HCT116 (cell line): ENCODE results near the gene MTHFD2L. TPM values are rescaled to one million over a fixed set of nuclear protein-coding genes. Genes with fewer than 3 reads are reported as not detected.
A peak's percentile ranks its signal among the peaks of the same experiment; 100 is the strongest.

ENCODE experiments used
- ATAC-seq: fragments of 200-7000 bp; cut with Tn5 transposase; 2 replicates; pipeline ENCODE4 v1.9.1; 2020; ENCODE audit warnings: mild to moderate bottlenecking, moderate library complexity
- BruUV-seq: library from RNA; stranded (reverse); fragments of 400-500 nt; replicated peaks from 2 replicates; lab custom pipeline; 2021; lab: Mats Ljungman, UMichigan
- CTCF ChIA-PET: fragments of 300-600 bp; sonication (Branson Sonifier 250); formaldehyde crosslinking; loops from one replicate; lab custom pipeline; 2021; ENCODE audit warnings: antibody characterized with exemption; lab: Charles Lee
- POLR2A ChIA-PET: fragments of 300-600, 350-600 bp; sonication (Branson Sonifier 250); formaldehyde crosslinking; loops from one replicate; lab custom pipeline; 2021; ENCODE audit warnings: antibody characterized with exemption; lab: Charles Lee
- RAD21 ChIA-PET, 2 experiments: fragments of 300-600 bp; sonication (Branson Sonifier 250); formaldehyde crosslinking; loops; one replicate each; lab custom pipeline; 2023; ENCODE audit warnings: low total read pairs in 2 of 2; ENCODE audit not compliant: uncharacterized antibody in 2 of 2, unreplicated experiment in 2 of 2, low non-redundant PET in 1 of 2; lab: Charles Lee
- DNase-seq: peaks from one replicate; pipeline ENCODE4 v3.0.0-alpha.2; 2010; ENCODE audit warnings: low read depth, low spot score
- H2AFZ ChIP-seq: fragments of 200-600 bp; shearing (Covaris generic), sonication (generic); 2 replicates; pipeline ENCODE4 v1.6.1; 2017; ENCODE audit warnings: low read depth, mixed run types, mixed read lengths, antibody characterized with exemption, low read length; ENCODE audit not compliant: poor library complexity, severe bottlenecking
- H3K27ac ChIP-seq: 2 replicates; pipeline ENCODE4 v1.5.1; 2012; ENCODE audit warnings: low read depth, low read length
- H3K27me3 ChIP-seq: fragments of 200-600 bp; sonication (generic); 2 replicates; pipeline ENCODE4 v1.6.1; 2016; ENCODE audit warnings: mixed run types, low read length, mixed read lengths; ENCODE audit not compliant: insufficient read depth
- H3K36me3 ChIP-seq, 2 experiments: fragments of 200-500 bp in 1 of 2; fragments of 200-600 bp in 1 of 2; sonication (Bioruptor generic) in 1 of 2; sonication (generic) in 1 of 2; 2 replicates each; pipeline versions ENCODE4 v1.5.1 to v1.6.1; 2014 to 2016; ENCODE audit warnings: low read length in 2 of 2, inconsistent platforms in 1 of 2, mixed read lengths in 1 of 2, mixed run types in 1 of 2; ENCODE audit not compliant: insufficient read depth in 2 of 2, control insufficient read depth in 1 of 2
- H3K4me1 ChIP-seq, 2 experiments: fragments of 200-600 bp in 1 of 2; sonication (generic) in 1 of 2; 2 replicates each; pipeline versions ENCODE4 v1.5.1 to v1.6.1; 2012 to 2017; ENCODE audit warnings: low read length in 2 of 2, inconsistent platforms in 1 of 2, mild to moderate bottlenecking in 1 of 2, mixed read lengths in 1 of 2, mixed run types in 1 of 2, moderate library complexity in 1 of 2; ENCODE audit not compliant: insufficient read depth in 2 of 2, control insufficient read depth in 1 of 2
- H3K4me2 ChIP-seq: fragments of 200-600 bp; sonication (generic); 2 replicates; pipeline ENCODE4 v1.6.1; 2017; ENCODE audit warnings: mixed run types, low read length, mixed read lengths
- H3K4me3 ChIP-seq, 2 experiments: fragments of 200-600 bp in 1 of 2; sonication (generic) in 1 of 2; replicated peaks in 1 of 2; 2 replicates each; pipeline ENCODE4 v1.5.1; 2011 to 2016; ENCODE audit warnings: low read length in 2 of 2, control low read depth in 1 of 2, low read depth in 1 of 2, mild to moderate bottlenecking in 1 of 2, mixed read lengths in 1 of 2, mixed run types in 1 of 2
- H3K79me2 ChIP-seq: fragments of 200-600 bp; sonication (generic); 2 replicates; pipeline ENCODE4 v1.6.1; 2017; ENCODE audit warnings: mild to moderate bottlenecking, mixed run types, low read length, moderate library complexity, mixed read lengths; ENCODE audit not compliant: insufficient read depth
- H3K9ac ChIP-seq: fragments of 200-600 bp; sonication (generic); 2 replicates; pipeline ENCODE4 v1.6.1; 2016; ENCODE audit warnings: low read length, mixed read lengths
- H3K9me2 ChIP-seq: fragments of 200-600 bp; sonication (generic), shearing (Covaris generic); 2 replicates; pipeline ENCODE4 v1.6.1; 2017; ENCODE audit warnings: mixed run types, mild to moderate bottlenecking, moderate library complexity; ENCODE audit not compliant: insufficient read depth
- H3K9me3 ChIP-seq, 2 experiments: fragments of 200-500 bp in 1 of 2; fragments of 200-600 bp in 1 of 2; sonication (Bioruptor generic) in 1 of 2; sonication (generic) in 1 of 2; 2 replicates each; pipeline ENCODE4 v1.6.1; 2014 to 2017; ENCODE audit warnings: low read length in 2 of 2, mixed read lengths in 2 of 2, inconsistent platforms in 1 of 2, low read depth in 1 of 2, mild to moderate bottlenecking in 1 of 2, mixed run types in 1 of 2, moderate library complexity in 1 of 2; ENCODE audit not compliant: control insufficient read depth in 1 of 2, insufficient read depth in 1 of 2
- H4K20me1 ChIP-seq: fragments of 200-600 bp; sonication (generic), shearing (Covaris generic); 2 replicates; pipeline ENCODE4 v1.6.1; 2017; ENCODE audit warnings: mixed run types, mild to moderate bottlenecking, moderate library complexity; ENCODE audit not compliant: insufficient read depth
- CBX3 ChIP-seq: IDR thresholded peaks from 2 replicates; pipeline ENCODE4 v1.6.1; 2012; ENCODE audit warnings: low read depth
- CEBPB ChIP-seq: IDR thresholded peaks from 2 replicates; pipeline ENCODE4 v1.6.1; 2012; ENCODE audit warnings: low read depth
- EGR1 ChIP-seq: IDR thresholded peaks from 2 replicates; pipeline ENCODE4 v1.6.1; 2012; ENCODE audit warnings: low read depth
- ELF1 ChIP-seq: IDR thresholded peaks from 2 replicates; pipeline ENCODE4 v1.6.1; 2012; ENCODE audit warnings: low read depth, borderline replicate concordance
- EZH2phosphoT487 ChIP-seq: fragments of 200-600 bp; IDR thresholded peaks from 2 replicates; pipeline ENCODE4 v1.6.1; 2018; ENCODE audit warnings: antibody characterized with exemption, borderline replicate concordance
- FOSL1 ChIP-seq: IDR thresholded peaks from 2 replicates; pipeline ENCODE4 v1.6.1; 2012; ENCODE audit warnings: low read depth
- JUND ChIP-seq: IDR thresholded peaks from 2 replicates; pipeline ENCODE4 v1.6.1; 2012
- POLR2A ChIP-seq: IDR thresholded peaks from 2 replicates; pipeline ENCODE4 v1.7.0; 2011; ENCODE audit warnings: borderline replicate concordance; ENCODE audit not compliant: insufficient read depth, insufficient read length; ENCODE audit errors: extremely low read depth
- POLR2AphosphoS5 ChIP-seq: IDR thresholded peaks from 2 replicates; pipeline ENCODE4 v1.6.1; 2011; ENCODE audit warnings: mild to moderate bottlenecking, low read depth, low read length, moderate library complexity
- RAD21 ChIP-seq: IDR thresholded peaks from 2 replicates; pipeline ENCODE4 v1.6.1; 2012; ENCODE audit warnings: low read depth, mild to moderate bottlenecking
- SIN3A ChIP-seq: IDR thresholded peaks from 2 replicates; pipeline ENCODE4 v1.6.1; 2012; ENCODE audit warnings: low read depth
- SP1 ChIP-seq: IDR thresholded peaks from 2 replicates; pipeline ENCODE4 v1.6.1; 2012; ENCODE audit warnings: low read depth
- SRF ChIP-seq: IDR thresholded peaks from 2 replicates; pipeline ENCODE4 v1.6.1; 2012; ENCODE audit warnings: low read depth
- TCF7L2 ChIP-seq: IDR thresholded peaks from 2 replicates; pipeline ENCODE4 v1.7.0; 2011; ENCODE audit warnings: borderline replicate concordance, inconsistent platforms; ENCODE audit not compliant: insufficient read depth, insufficient read length; ENCODE audit errors: extremely low read depth
- YY1 ChIP-seq: IDR thresholded peaks from 2 replicates; pipeline ENCODE4 v1.6.1; 2011; ENCODE audit warnings: low read length, low read depth, moderate library complexity, mild to moderate bottlenecking; ENCODE audit not compliant: insufficient replicate concordance; ENCODE audit errors: extremely low read depth
- ZFX ChIP-seq: fragments of 450-650 bp; IDR thresholded peaks from 2 replicates; pipeline ENCODE4 v1.6.1; 2017
- ZNF274 ChIP-seq: fragments of 200-500 bp; sonication (Bioruptor generic); IDR thresholded peaks from 2 replicates; pipeline ENCODE4 v1.6.1; 2014; ENCODE audit warnings: mild to moderate bottlenecking, low read depth, low read length, inconsistent platforms
- intact Hi-C: fragments of 100-400 bp; cut with micrococcal nuclease; formaldehyde crosslinking; loops from 2 replicates; pipeline ENCODE4 v1.10.0; 2022
- total RNA-seq: library from RNA; stranded (reverse); gene quantifications from one replicate; pipeline ENCODE4 v1.2.1, GENCODE V29; 2021; ENCODE audit not compliant: unreplicated experiment
- TF ChIP-seq, protein P1 (sequence below): IDR thresholded peaks from 2 replicates; pipeline ENCODE4 v1.6.1; 2012
- TF ChIP-seq, protein P2 (sequence below), 3 experiments: fragments of 200-600 bp in 1 of 3; sonication (generic) in 1 of 3; IDR thresholded peaks in 2 of 3; conservative IDR thresholded peaks in 1 of 3; 2 replicates each; pipeline ENCODE4 v1.5.1; 2012 to 2017; ENCODE audit warnings: low read depth in 2 of 3, low read length in 2 of 3, antibody characterized with exemption in 1 of 3, borderline replicate concordance in 1 of 3, control low read depth in 1 of 3, mild to moderate bottlenecking in 1 of 3, mixed read lengths in 1 of 3, mixed run types in 1 of 3, moderate library complexity in 1 of 3; ENCODE audit not compliant: insufficient read depth in 1 of 3
- TF ChIP-seq, protein P3 (sequence below): IDR thresholded peaks from 2 replicates; pipeline ENCODE4 v1.6.1; 2011; ENCODE audit warnings: mild to moderate bottlenecking, low read length, moderate library complexity; ENCODE audit not compliant: insufficient replicate concordance; ENCODE audit errors: extremely low read depth
- TF ChIP-seq, protein P4 (sequence below): IDR thresholded peaks from 2 replicates; pipeline ENCODE4 v1.6.1; 2012; ENCODE audit warnings: low read depth
- TF ChIP-seq, protein P5 (sequence below): IDR thresholded peaks from 2 replicates; pipeline ENCODE4 v1.6.1; 2012

The MTHFD2L gene
- total RNA-seq, 1 experiment from 2014 or later: 15.0 TPM

DNA sequence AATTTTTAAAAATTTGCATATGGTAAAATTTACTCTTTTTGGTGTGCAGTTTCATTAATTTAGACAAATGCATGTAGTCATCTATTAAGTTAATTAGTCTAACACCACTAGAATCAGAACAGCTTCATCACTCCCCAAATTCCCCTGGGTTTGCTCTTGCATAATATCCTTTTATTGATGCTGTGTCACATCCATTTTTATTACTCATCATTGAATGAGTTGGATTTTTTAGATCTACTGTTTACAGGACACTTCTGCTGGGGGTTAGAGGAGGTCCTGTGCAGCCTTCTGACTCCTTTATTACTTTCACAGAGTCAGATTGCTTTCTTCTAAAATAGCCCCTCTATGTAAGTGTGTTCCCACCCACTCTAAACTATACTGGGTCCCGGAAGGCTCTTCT, 65.9 kb downstream of the MTHFD2L start:
- RAD21 ChIA-PET: no interaction called here
- H3K9me3 ChIP-seq: no peaks in the 10 kb centered on the region
- no peak overlapping the region for H3K4me3 ChIP-seq
- no peaks in the 10 kb centered on the region for H4K20me1 ChIP-seq
- no peak overlapping the region for H2AFZ ChIP-seq
- H3K27me3 ChIP-seq: no peaks in the 10 kb centered on the region
- H3K9me2 ChIP-seq: no peaks in the 10 kb centered on the region
- H3K36me3 ChIP-seq: no peaks in the 10 kb centered on the region; a peak in 1 of 4 replicates
- H3K9ac ChIP-seq: no peak overlapping the region
- intact Hi-C loops: no loop called here
- no peak for DNase-seq
- no TSS peak for BruUV-seq
- H3K79me2 ChIP-seq: no peaks in the 10 kb centered on the region
- H3K27ac ChIP-seq: no peak overlapping the region
- H3K4me1 ChIP-seq: peaks cover 0 to 6% of the 10 kb centered on the region in 2 experiments; a peak in 2 of 4 replicates
- CTCF ChIA-PET: no interaction called here
- ATAC-seq: no peak
- no peak overlapping the region for H3K4me2 ChIP-seq
- POLR2A ChIA-PET: no interaction called here
- TF ChIP-seq, protein P1, sequence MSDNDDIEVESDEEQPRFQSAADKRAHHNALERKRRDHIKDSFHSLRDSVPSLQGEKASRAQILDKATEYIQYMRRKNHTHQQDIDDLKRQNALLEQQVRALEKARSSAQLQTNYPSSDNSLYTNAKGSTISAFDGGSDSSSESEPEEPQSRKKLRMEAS: no peak
- 0 out of 2 replicates have a peak, but pooled peaks have one; percentile 37 for TF ChIP-seq JUND
- TF ChIP-seq FOSL1: no peak
- TF ChIP-seq POLR2AphosphoS5: no peak
- peak; percentile 85 for TF ChIP-seq CEBPB
- TF ChIP-seq, protein P2, sequence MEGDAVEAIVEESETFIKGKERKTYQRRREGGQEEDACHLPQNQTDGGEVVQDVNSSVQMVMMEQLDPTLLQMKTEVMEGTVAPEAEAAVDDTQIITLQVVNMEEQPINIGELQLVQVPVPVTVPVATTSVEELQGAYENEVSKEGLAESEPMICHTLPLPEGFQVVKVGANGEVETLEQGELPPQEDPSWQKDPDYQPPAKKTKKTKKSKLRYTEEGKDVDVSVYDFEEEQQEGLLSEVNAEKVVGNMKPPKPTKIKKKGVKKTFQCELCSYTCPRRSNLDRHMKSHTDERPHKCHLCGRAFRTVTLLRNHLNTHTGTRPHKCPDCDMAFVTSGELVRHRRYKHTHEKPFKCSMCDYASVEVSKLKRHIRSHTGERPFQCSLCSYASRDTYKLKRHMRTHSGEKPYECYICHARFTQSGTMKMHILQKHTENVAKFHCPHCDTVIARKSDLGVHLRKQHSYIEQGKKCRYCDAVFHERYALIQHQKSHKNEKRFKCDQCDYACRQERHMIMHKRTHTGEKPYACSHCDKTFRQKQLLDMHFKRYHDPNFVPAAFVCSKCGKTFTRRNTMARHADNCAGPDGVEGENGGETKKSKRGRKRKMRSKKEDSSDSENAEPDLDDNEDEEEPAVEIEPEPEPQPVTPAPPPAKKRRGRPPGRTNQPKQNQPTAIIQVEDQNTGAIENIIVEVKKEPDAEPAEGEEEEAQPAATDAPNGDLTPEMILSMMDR (IDR thresholded peaks at IDR 0.05 in 2 of 3, conservative IDR thresholded peaks at IDR 0.05 in 1 of 3; ENCODE audit: borderline replicate concordance in 1 of 3, insufficient read depth in 1 of 3, low read depth in 2 of 3, low read length in 2 of 3): no peak
- TF ChIP-seq TCF7L2: no peak
- TF ChIP-seq, protein P3, sequence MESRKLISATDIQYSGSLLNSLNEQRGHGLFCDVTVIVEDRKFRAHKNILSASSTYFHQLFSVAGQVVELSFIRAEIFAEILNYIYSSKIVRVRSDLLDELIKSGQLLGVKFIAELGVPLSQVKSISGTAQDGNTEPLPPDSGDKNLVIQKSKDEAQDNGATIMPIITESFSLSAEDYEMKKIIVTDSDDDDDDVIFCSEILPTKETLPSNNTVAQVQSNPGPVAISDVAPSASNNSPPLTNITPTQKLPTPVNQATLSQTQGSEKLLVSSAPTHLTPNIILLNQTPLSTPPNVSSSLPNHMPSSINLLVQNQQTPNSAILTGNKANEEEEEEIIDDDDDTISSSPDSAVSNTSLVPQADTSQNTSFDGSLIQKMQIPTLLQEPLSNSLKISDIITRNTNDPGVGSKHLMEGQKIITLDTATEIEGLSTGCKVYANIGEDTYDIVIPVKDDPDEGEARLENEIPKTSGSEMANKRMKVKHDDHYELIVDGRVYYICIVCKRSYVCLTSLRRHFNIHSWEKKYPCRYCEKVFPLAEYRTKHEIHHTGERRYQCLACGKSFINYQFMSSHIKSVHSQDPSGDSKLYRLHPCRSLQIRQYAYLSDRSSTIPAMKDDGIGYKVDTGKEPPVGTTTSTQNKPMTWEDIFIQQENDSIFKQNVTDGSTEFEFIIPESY: no peak
- no peak for TF ChIP-seq EGR1
- TF ChIP-seq, protein P4, sequence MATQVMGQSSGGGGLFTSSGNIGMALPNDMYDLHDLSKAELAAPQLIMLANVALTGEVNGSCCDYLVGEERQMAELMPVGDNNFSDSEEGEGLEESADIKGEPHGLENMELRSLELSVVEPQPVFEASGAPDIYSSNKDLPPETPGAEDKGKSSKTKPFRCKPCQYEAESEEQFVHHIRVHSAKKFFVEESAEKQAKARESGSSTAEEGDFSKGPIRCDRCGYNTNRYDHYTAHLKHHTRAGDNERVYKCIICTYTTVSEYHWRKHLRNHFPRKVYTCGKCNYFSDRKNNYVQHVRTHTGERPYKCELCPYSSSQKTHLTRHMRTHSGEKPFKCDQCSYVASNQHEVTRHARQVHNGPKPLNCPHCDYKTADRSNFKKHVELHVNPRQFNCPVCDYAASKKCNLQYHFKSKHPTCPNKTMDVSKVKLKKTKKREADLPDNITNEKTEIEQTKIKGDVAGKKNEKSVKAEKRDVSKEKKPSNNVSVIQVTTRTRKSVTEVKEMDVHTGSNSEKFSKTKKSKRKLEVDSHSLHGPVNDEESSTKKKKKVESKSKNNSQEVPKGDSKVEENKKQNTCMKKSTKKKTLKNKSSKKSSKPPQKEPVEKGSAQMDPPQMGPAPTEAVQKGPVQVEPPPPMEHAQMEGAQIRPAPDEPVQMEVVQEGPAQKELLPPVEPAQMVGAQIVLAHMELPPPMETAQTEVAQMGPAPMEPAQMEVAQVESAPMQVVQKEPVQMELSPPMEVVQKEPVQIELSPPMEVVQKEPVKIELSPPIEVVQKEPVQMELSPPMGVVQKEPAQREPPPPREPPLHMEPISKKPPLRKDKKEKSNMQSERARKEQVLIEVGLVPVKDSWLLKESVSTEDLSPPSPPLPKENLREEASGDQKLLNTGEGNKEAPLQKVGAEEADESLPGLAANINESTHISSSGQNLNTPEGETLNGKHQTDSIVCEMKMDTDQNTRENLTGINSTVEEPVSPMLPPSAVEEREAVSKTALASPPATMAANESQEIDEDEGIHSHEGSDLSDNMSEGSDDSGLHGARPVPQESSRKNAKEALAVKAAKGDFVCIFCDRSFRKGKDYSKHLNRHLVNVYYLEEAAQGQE: no peak
- TF ChIP-seq EZH2phosphoT487: no peak
- TF ChIP-seq SIN3A: no peak
- TF ChIP-seq RAD21: no peak
- no peak for TF ChIP-seq ZFX
- TF ChIP-seq, protein P5, sequence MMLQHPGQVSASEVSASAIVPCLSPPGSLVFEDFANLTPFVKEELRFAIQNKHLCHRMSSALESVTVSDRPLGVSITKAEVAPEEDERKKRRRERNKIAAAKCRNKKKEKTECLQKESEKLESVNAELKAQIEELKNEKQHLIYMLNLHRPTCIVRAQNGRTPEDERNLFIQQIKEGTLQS: no peak
- TF ChIP-seq SP1: 0 out of 2 replicates have a peak, but pooled peaks have one; percentile 28
- TF ChIP-seq YY1: no peak
- no peak for TF ChIP-seq CBX3
- no peak for TF ChIP-seq POLR2A
- no peak for TF ChIP-seq ELF1
- no peak for TF ChIP-seq SRF
- TF ChIP-seq ZNF274: no peak
